HG03432 (cell line): ENCODE results near the gene PARP2.
"Not testable (repeated sequence)": the region's sequence is repeated elsewhere in the genome, so short reads cannot be mapped to it uniquely, and the experiment has no call there.

Experiments
- ATAC-seq: cut with Tn5 transposase; IDR thresholded peaks from one replicate; pipeline ENCODE4 v1.9.1; 2021; ENCODE audit warnings: mild to moderate bottlenecking, moderate library complexity; ENCODE audit not compliant: unreplicated experiment

Gene PARP2

DNA sequence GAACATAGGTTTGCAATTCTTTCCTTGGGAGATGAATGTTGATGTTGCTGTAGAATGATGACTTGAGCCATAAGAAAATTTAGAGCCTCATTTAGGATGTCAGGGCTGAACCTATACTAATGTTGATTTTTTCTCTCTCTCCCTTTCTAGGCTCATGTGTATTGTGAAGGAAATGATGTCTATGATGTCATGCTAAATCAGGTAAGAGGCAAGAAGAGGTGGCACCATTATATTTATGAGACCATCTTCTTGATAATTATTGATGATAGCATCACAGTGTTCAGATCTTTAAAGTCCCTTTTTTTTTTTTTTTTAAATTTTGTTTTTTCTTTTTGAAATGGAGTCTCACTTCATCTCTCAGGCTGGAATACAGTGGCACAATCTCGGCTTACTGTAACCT is 3.3 kb downstream of the PARP2 start:
- ATAC-seq = no peak

DNA sequence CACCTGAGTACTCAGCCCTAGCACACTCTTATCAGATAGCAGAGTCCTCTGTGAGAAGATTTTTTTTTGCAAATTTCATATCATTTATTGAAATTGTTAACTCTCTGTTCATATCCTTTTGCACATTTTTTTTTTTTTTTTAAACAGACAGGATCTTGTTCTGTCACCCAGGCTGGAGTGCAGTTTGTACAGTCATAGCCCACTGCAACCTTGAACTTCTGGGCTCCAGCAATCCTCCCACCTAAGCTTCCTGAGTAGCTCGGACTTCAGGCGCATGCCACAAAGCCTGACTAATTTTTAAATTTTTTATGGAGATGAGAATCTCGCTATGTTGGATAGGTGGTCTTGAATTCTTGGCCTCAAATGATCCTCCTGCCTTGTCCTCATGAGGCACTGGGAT is 4.3 kb downstream of the PARP2 start:
- no peak for ATAC-seq

DNA sequence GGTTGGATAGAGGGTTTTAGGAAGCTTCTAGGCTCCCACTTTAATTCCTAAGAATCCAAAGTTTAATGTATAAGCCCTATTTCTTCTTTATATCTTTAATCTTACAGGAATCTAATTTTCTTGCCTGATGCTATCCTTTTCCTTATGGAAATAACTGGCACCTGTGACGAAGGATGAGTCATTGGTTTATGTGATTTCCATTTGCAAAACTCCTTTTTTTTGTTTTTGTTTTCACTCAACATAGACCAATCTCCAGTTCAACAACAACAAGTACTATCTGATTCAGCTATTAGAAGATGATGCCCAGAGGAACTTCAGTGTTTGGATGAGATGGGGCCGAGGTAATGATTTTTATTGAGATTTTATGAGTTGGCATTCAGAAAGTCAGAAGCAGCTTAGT is 6.8 kb downstream of the PARP2 start:
- no peak for ATAC-seq

DNA sequence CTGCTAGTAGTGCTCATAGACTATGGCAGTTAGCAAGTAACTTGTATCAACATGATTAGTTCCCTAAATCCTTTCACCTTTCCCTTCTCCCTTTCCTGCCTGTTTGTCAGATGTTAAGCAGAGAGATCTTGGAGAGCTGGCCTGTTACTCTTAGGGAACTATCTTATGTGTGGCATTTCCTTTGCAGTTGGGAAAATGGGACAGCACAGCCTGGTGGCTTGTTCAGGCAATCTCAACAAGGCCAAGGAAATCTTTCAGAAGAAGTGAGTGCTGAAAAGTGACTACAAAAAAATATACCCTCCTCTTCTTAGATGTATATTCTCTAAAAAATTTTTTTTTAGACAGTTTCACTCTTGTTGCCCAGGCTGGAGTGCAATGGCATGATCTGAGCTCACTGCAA is 7.4 kb downstream of the PARP2 start:
- ATAC-seq = no peak

DNA sequence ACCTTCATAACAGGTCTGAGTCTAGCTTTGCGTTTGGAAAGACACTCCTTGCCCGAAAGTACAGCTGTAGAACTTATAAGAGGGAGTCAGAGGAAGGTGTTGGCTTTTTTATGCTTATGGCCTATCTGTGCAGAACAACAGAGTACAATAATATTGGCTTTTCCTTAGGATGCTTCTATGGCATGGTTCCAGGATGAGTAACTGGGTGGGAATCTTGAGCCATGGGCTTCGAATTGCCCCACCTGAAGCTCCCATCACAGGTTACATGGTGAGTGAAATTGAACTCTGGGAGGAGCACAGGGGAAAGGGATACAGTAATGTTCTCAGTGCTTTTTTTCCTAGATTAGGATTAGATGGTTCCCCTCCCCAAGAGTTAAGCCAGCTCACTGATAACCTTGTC is 13.0 kb downstream of the PARP2 start:
- no peak for ATAC-seq

DNA sequence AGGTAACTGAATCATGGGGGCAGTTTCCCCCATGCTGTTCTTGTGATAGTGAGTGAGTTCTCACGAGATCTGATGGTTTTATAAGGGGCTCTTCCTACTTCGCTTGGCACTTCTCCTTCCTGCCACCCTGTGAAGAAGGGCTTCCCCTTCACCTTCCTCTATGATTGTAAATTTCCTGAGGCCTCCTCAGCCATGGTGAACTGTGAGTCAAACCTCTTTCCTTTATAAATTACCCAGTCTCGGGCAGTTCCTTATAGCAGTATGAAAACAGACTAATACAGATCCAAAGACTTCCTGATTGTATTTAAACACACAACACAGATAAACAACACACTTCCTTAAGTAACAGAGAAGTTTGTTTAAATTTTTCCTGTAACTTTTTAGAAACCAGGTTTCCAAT is 15.0 kb downstream of the PARP2 start:
- ATAC-seq = not testable (repeated sequence)

DNA sequence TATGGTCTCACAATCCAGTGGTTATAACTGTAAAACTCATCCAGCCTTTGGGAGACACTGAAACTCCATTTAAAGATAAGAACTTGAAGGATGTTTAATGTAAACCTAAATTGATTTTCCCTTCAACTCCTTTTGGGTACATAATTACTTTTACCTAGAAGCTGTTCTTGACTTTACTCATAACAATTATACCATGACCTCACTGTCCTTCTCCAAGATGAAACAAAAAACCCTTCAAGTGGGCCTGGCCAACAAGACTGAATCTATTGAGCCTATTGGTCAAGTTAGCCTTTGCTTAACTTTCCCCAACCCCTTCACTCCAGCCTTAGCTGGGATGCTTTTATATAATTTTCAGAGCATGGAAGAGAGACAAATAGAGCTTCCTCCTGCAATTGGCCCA is 22.5 kb downstream of the PARP2 start:
- no peak for ATAC-seq

DNA sequence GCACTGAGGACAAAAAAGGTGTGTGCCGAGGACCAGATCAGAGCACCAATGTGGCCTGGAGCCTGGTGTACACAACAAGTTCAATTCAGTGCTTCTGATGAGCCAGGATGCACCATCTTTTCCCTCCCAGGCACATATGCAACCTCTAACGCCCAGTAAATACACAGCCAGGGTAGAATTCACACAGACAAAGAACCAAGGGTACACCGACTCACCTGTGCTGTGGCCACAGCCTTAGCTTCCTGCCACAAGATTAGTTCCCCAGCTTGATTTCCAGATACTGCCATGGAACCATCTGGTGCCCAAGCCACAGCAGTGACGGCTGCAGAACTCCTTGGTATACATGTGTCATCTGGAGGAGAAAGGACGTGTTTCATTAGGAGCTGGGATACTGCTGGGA is 29.4 kb downstream of the PARP2 start:
- no peak for ATAC-seq

DNA sequence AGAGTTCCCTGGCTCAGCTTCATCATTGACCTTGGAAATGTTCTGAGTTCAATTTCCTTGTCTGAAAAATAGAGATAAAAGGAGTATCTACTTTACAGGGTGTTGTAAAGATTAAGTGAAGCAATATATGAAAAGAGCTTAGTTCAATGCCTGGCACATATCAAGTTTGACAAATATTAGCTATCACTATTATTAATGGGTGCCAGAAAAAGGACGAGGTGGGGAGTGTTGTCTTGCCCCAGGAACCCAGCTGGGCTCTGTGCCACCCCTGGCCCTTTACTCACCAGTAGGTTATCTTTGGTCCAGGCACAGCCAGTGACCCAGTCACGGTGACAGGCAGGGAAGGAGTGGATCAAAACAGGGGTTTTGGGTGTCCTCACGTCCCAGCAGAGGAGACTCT is 32.0 kb downstream of the PARP2 start:
- ATAC-seq = no peak

DNA sequence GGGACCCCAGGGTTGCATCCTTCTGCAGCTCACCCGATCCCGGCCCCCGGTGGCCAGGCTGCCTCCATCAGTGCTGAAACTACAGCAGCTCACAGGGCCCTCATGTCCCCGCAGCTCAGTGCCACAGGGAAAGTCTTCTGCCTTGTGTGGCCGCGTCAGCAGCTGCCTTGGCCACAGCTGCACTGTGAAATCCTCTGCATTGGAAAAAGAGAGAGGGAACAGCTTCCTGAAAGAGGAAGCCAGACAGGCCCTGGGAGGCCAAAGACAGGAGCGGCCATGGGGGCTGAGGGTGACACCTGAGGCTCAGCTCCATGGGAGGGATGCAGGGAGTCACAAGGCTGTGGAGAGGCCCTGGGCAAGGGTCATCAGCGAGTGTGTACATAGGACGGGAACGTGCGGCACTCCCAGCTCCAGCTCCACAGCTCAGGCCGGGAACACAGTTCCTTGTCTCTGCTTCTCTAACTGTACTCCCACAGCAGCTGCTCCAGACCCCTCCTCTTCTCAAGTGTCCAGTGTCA is 32.7 kb downstream of the PARP2 start:
- no peak for ATAC-seq

DNA sequence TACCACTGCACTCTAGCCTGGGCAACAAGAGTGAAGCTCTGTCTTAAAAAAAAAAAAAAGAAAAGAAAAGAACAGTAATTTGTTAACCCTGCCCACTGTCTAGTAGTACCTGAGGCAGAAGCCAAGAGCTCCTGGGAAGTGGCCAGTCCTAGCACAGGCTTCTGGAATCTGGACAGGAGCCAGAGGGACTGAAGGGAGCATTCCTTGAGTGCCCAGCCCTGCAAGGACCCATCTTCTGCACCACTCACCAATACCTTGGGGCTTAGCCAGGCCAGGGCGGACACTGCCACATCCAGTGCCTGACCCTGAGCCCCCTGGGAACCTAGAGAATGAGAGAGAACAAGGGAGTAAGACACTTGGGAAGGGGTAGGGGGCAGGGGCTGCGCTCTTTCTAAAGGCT is 33.7 kb downstream of the PARP2 start:
- ATAC-seq = no peak

DNA sequence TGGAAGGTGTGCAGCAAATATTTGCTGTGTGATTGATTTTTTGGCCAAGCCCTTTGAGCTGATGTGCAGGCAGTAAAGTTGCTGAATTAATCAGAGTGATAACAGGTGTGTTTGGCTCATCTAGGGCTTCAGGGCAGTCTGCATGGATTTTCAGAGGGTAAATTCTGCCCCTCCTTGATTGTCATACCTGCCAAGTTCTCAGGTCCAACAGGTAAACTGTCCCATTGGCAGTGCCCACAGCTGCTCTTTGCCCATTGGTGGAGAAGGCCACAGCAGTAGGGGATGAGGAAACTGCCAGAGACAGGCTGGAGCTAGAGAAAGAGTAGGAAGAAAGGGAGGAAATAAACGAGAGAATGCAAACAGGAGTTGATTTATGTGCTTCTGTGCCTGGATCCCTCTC is 36.3 kb downstream of the PARP2 start:
- ATAC-seq = no peak

DNA sequence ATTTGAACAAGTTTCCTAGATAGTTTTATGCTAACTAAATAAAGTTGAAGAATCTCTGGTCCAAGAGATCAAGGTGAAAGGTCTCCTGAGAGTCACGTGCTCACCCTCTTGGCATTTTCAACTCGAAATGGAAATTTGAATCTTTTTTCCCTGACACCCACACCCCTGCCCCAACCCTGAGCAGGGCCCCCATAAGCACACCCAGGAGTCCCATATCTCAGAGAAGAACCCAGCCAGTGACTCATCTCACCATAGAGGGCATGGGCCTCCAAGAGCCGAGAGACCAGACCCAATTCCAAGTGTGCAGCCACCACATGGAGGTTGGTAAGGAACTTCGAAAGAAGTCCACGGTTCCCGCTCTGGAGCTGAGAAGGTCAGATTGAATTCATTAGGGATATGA is 37.2 kb downstream of the PARP2 start:
- no peak for ATAC-seq

DNA sequence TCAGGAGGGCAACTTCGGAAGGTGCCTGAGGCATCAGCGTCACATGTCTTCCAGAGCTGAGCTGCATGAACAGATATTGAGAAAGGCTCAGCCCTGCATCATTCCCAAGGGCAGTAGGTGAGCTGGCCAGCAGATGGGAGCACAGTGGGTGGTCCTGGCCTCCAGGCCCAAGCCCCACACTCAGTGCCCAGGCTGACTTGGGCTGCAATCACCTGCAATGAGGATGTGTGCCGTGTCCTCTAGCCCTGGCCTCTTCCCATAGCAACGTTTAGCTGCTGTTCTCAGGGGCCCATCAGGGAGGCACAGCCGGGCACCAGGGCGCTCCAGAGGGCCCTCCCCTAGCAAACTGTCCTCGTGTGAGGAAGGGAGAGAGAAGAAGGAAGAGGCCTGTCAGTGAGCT is 37.9 kb downstream of the PARP2 start:
- ATAC-seq = no peak

DNA sequence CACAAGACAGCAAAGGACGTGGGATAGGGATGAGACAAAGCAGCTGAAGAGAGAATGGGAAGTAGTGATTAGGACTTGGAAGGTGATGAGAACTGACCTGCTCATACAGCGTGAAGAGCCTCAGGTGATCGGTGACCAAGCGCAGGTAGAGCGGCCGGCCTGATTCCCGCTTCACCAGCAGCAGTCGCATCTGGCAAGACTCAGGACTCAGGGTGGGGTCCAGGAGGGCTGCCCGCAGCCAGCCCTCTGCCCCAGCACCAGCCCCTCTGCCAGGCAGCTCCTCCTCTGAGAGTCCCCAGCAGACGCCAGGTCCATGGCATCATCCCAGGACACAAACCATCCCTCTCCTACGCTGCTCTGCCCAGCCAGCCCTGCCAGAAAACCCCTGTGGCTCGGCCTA is 39.1 kb downstream of the PARP2 start:
- no peak for ATAC-seq

DNA sequence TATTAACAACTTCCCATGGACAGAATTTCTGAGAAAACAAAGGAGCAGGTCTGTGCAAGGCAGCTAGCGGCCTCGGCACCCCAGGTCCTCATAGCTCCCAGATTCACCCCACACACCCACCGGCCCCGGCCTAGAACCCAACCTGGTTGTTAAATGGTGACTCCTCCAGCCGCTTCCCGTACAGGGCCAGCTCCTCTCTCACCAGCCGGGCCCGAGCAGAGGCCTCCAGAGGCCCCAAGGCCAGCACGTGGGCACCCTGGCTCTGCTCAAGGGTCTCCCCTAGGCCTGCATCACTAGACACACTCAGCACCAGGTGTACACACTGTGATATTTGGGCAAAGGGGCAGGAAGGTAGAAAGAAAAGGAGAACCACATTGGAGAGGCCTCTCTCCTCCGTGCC is 39.6 kb downstream of the PARP2 start:
- no peak for ATAC-seq

DNA sequence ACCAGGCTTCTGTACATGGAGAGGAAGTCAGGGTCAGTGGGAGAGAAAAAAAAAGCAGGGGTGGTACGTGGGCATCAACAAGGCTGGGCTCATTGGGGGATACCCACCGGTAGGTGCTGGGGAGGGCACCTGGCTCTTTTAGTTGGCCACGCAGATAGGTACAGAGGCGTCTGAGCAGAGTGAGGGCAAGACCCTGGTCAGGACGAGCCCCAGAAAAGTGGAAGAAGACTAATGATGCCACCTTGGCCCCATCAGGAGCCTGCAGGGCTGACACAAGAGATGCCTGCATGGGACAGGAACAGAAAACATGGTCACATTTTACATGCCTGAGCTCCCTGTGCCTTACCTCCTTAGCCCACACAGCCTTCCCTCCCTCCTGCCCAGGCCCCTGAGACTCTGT is 40.2 kb downstream of the PARP2 start:
- no peak for ATAC-seq

DNA sequence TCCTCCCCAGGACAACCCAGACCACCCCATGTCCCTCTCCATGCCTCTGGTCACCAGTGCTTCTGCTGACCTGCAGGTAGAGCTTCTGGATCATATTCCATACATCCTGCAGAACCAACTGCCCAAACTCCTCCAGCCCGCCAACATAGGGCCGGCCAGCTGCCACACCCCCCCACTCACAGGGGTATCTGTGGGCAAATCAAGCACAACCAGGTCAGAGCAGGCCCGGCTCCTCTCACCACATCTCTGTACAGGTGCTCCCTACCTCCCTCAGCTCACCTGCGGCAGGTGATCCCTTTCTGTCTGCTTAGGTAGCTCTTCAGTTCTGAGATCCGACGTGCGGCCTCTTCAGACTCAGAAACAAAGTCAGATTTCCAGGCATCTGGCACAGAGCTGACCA is 40.9 kb downstream of the PARP2 start:
- no peak for ATAC-seq

DNA sequence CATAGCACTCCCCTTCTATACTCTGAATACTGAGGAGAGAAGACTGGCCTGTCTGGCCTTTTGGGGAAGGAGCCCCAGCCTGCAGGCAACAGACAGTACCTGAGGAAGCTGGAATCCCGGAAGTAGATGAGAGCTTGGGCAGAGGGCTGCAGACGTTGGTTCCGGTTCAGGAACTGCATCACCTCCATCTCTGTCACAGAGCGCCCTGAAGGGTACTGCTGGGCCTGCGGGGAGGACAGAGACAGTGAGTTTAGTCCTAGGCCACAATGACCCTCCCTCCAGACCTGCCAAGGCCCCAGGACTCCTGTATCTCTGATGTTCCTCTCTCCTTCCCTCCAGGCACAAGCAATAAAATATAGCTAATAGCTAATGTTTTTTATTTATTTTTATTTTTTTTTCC is 41.5 kb downstream of the PARP2 start:
- no peak for ATAC-seq

DNA sequence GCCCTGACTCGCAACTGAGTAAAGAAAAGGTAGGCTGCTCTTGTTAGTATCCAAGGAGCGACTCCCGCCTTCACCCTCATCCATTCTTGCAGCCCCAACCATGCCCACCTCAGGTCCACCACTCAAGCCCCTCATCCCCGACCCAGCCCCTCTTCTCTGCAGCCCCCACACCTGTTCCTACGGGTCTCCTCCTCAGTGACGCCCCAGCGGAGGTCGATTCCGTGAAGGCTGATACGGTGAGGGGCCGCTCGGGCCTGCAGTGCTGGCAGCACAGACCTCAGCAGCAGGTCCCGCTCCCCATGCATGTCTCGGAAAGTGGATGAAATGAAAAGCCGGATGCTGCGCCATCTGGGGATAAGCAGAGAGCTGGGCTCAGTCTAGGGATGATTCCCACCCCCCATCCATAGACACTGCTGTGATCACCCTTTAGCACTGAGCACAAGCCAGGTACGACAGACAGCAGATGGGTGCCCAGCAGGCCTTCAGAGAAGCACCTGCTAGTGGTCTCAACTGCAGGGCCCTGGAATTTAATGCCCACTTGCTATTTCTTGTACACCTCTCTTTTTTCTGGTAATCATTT is 42.9 kb downstream of the PARP2 start:
- ATAC-seq = no peak

DNA sequence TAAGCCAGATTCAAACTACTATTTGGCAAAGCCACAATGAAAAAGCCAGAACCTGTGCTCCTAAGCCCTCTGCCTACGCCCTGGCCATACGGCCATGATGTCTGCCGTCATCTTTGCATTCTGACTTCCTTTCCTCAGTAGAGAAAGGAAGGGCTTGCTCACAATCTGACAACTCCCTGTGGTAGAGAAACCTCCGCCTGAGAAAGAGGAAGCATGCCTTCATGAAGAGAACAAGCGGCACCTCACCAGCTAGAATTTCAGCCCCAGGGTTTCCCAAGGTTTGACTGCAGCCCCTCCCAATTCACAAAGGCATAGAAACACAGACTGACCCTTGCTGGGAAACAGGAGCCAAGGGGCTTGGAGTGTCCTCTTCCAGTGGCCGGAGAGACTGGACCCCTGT is 44.1 kb downstream of the PARP2 start:
- ATAC-seq = no peak

DNA sequence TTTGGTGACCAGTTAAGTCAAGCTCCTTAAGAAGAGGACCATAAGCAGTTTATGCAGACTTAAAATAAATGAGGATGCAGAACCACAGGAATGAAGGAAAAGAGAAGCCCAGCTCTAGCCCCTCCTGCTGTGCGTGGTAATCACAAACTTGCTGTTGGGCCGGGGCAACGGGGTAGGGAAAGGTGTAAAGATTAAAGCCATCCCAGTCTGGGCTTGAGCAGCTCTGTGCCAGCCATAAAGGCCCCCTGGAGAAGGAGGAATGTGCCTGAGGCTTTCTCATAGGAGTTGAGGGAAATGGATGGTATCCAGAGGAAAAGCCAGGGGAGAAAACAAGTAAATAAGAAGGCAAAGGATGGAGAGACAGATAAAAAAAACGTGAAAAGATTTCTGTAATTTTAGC is 44.7 kb downstream of the PARP2 start:
- no peak for ATAC-seq

DNA sequence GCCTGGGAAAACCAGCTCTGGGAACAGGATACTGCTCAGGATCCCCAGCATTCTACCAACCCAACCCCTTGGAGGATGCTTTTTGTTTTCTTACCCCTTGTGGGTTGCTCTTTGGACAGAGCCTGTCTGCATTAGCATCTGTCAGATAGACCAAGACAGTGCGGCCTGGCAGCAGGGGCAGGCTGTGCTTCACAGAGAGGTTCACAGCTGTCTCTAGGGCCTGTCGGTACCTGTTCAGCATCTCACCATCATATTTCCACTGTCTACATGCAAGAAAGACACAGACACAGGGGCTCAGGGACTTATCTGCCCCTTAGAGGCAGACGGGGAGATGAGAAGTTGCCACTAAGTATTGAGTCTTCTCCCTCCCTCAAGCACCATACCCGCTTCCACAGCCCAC is 48.1 kb downstream of the PARP2 start:
- ATAC-seq = no peak

DNA sequence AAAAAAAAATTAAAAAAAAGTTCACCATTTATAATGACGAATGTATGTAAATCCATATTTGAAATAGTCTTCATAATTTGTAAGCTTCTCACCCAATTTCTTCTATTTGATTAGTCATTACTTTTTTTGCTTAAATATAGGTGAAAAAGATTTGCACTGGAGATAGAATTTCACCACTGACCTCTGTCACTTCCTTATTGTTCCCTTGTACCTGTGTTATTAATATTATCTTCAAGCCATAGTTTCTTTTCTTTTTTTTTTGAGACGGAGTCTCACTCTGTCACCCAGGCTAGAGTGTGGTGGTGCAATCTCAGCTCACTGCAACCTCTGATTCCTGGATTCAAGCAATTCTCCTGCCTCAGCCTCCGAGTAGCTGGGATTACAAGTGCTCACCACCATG is 54.1 kb downstream of the PARP2 start:
- ATAC-seq = no peak
